Stimulated activated CD8-positive, alpha-beta memory T cell treated with anti-CD3 and anti-CD28 coated beads, Interleukin-15, amount 100 ng/mL, for 24 hours (primary cell): Measurements from ENCODE around the gene DHX57.

Source experiments
- DNase-seq: peaks from one replicate; pipeline ENCODE4 v3.0.0-alpha.2; 2020; ENCODE audit warnings: low read depth

Gene DHX57, protein sequence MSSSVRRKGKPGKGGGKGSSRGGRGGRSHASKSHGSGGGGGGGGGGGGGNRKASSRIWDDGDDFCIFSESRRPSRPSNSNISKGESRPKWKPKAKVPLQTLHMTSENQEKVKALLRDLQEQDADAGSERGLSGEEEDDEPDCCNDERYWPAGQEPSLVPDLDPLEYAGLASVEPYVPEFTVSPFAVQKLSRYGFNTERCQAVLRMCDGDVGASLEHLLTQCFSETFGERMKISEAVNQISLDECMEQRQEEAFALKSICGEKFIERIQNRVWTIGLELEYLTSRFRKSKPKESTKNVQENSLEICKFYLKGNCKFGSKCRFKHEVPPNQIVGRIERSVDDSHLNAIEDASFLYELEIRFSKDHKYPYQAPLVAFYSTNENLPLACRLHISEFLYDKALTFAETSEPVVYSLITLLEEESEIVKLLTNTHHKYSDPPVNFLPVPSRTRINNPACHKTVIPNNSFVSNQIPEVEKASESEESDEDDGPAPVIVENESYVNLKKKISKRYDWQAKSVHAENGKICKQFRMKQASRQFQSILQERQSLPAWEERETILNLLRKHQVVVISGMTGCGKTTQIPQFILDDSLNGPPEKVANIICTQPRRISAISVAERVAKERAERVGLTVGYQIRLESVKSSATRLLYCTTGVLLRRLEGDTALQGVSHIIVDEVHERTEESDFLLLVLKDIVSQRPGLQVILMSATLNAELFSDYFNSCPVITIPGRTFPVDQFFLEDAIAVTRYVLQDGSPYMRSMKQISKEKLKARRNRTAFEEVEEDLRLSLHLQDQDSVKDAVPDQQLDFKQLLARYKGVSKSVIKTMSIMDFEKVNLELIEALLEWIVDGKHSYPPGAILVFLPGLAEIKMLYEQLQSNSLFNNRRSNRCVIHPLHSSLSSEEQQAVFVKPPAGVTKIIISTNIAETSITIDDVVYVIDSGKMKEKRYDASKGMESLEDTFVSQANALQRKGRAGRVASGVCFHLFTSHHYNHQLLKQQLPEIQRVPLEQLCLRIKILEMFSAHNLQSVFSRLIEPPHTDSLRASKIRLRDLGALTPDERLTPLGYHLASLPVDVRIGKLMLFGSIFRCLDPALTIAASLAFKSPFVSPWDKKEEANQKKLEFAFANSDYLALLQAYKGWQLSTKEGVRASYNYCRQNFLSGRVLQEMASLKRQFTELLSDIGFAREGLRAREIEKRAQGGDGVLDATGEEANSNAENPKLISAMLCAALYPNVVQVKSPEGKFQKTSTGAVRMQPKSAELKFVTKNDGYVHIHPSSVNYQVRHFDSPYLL (N-terminal part only)

DNA sequence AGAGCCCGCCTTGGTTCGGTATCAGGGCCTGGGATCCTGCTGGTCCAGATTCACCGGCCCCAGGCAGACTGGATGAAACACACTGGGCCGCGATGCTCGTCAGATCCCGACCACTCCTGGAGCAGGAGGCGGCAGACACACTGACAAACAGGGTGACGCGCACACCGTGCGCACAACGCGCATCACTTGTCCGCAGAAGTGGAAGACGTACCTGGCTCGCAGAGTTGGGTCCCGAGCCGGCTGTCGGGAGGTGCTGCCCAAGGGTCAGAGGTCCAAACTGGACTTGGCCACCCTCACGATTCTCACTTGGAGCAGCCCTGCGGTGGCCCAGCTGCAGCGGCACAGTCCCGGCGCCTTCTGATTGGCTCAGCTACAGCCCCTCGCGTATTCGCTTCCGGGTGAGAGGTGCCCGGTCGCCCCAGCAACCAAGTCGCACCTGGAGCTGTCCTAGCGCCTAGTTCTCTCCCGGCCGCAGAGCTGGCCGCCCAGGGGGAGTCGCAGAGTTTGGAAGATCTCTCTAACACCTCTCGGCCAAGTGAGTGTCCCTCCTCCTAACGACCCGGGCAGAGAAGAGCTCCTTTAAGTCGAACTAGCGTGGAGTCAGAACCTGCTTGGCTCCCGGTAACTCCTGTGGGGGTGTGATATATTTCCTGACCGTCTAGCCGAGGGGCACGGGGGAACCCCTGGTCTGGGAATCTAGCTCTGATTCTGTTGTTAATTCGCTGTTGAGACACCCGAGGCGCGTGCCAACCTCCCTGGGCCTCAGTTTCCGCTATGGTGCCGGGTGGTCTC, at the start of gene DHX57, which contains the start of gene MORN2:
DHX57 (minus strand) TSS at position 359 of the 792 bp plus-strand sequence. CDS start 7,529 bp downstream, outside the sequence.
MORN2 (plus strand) TSS at position 401 of the 792 bp plus-strand sequence.
- peak; percentile 58 for DNase-seq

DNA sequence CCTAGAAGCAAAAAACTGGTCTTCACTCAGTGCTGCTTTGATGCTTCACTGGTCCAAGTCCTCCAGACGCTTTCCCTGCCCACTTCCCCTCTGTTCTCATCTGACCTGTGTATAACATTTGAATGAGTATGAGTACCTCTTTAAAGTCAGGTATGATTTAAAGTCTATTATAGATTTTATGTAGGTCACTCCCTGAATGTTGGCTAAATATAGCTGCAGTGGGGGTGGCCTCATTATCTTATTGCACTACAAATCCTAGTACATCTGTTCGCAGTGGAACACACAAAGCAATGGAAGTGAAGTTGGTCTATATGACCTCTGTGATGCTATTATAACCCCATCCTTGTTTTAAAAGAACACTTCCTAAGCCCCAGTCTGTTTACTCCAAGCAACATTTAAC, 47.2 kb upstream of the DHX57 start:
- no peak for DNase-seq

DNA sequence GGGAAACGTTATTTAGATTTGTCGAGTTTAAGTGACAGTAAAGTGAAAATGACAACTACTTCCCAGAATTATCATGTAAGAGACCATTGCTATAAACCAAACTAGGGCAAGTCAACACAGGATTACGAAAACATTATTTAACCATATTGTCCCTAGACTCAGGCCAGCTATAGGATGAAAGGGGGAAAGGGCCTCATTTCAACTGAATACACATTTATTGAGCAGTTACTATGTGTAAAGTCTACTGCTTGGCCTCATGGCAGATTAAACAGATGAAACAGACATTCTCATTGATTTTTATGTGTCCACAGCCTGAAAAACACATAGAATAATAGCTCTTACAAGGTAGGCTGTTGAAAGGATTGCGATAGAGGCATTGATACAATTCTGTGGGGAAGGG, 46.7 kb upstream of the DHX57 start:
- no peak for DNase-seq

DNA sequence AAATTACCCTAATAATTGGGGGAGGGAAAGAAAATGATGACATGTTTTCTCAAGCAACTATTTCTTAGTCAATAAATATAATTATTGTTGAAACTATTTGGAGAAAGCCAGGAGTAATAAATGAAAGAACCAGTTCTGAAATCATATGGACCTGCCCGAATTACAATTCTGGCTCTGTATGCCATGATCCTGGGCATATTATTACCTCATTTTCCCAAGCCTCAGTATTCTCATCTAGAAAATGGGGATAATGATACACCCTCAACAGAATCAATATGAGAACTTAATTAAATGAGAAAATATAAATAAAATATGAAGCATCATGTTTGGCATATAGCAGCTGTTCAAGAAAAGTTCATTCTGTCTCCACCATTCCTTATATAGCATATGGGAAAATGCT, 36.9 kb upstream of the DHX57 start:
- DNase-seq = no peak

DNA sequence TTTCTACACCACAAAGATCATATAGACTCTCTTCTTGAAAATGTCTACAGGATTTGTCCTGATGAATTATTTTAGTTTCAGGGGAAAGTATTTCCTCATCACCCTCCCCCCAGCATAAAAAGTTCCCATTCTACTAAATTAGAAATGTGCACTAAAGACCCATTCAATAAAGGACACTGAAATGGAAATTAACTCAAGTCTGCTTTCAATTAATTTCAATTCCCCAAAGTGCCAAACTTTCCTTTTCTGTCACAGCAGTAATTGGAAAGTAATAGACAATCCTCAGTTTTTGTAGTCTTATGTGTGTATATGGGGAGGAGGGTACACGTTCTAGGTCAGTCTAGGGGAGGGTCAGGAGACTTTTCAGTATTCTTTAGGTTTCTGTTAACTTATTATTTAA, 35.5 kb upstream of the DHX57 start:
- DNase-seq = no peak

DNA sequence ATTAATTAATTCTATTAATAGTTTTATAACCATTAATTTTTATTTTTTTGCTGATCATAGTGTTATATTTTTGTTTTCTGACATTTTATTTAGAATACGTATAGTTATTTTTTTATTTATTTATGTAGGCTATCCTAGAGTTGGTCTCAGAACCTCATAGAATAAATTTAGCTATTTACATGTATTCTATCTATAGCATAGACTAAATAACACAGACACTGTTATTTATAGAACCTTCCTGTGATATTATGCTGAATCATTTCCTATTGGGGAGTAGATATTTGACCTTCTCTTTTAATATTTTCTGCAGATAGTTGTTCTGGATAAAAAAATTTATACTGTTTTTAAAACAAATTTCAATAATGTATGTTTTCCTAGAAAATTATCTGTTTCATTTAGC, 34.1 kb upstream of the DHX57 start:
- DNase-seq = no peak

DNA sequence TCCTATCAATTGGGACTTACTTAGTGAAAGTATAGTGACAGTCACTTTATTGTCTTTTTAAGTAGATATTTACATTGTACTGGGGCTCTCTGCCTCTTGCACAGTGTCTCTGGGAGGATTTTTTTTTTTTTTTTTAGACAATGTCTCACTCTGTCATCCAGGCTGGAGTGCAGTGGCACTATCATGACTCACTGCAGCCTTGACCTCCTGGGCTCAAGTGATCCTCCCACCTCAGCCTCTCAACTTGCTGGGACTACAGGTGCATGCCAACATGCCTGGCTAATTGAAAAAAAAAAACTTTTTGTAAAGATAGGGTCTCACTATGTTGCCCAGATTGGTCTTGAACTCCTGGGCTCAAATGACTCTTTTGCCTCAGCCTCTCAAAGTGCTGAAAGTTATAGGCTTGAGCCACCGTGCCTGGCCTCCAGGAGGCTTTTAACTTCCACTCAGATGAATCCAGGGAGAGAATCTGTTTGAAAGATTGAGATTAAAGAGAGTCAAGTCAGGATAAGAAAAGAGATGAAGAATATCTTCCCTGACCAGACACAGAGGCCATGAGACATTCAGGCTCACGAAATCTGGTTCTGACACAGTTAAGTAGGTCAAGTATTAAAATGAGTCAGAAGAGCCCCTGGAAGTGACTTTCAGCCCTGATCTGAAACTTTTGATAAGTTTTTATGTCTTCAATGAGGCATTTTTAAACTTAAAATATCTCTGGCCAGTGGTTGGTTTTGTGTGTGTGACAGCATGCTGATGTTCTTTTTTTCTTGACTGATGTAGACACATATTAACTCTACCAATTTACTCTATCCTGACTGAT, 32.2 kb upstream of the DHX57 start:
- no peak for DNase-seq

DNA sequence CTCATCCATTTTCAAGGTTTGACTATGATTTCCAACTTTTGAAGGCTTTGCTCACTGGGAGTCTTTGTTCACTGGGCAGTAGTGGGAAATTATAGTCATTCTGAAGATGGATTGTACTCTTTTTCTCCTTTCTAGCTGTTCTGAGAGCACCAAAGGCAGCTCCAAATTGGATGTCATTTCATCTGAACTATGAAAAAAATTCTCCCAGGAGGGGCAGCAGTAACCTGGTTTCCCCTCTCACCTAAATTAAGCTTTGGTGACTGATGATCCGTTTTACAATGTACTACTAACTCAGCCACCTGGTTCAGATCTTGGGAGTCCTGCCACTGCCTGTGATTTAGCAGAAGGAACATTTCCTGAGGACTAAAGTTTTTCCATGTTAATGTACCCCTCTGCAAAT, 31.5 kb upstream of the DHX57 start:
- DNase-seq = no peak

DNA sequence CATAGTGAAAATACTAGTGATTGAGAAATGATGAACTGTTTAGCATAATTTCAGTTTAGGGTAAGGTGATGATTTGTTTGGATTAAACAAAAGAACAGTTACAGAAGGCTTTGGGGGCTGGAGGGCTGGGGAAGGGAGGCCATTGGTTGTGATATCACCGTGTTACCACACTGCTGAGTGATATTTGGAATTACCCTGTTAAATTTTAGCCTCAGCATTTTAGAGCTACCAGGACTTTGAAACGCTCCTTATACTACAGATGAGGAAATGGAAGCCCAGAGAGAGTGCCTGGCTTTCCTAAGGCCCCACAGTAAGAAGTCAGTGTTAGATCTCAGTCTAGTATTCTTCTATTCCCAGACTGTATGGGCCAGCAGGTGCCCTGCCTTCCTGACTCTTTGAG, 29.5 kb upstream of the DHX57 start:
- DNase-seq = no peak

DNA sequence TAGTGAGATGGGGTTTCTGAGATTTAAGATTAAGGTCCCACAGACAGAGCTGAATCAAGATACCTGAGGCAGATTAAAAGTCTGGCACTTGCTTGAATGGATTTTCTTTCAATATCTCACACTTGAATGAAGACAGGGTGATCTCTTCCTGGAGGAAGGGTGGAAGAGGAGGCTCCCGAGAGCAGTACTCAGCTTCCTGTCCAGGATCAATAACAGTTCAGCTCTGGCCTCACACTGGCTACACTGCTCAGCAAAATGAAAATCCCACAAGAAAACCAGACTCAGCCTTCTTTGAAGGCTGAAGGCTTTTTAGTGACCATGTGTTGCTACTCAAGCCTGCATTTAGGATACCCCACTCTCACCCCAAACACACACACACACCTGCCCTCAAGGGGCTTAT, 25.0 kb upstream of the DHX57 start:
- DNase-seq = no peak

DNA sequence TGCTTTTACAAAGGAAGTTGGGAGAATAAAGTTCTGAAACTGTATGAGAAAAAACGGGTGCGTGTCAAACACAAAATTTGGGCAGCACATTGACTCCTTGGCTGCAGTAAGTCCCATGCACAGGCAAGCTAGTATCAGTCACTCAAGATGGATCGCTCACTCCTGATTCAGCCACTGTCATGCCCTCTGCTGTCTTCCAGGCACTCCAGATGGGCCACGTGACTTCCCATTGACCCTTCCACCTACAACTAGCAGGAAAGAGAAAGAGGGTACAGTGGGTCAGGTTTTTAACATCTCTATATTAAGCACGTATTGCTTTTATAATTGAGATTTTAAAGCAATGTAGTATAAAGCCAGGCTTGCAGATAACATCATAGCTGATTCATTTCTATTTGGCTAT, 22.5 kb upstream of the DHX57 start:
- DNase-seq = no peak

DNA sequence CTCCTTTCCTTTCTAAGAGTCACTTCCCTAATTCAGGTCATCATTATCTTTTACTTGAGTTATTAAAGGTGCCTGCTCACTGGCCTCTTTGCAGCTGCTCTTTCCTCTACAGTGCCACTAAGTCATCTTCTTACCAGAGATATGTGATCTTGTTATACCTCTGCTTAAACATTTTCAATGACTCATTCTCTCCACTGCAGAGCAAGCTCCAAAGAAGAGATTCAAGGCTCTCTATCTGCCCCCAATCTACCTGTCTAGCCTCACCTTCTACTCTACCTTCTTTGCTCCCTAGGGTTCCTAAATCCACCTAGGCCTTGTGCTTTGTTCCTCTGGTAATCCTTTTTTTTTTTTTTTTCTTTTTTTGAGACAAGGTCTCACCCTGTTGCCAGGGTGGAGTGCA, 17.1 kb upstream of the DHX57 start:
- no peak for DNase-seq

DNA sequence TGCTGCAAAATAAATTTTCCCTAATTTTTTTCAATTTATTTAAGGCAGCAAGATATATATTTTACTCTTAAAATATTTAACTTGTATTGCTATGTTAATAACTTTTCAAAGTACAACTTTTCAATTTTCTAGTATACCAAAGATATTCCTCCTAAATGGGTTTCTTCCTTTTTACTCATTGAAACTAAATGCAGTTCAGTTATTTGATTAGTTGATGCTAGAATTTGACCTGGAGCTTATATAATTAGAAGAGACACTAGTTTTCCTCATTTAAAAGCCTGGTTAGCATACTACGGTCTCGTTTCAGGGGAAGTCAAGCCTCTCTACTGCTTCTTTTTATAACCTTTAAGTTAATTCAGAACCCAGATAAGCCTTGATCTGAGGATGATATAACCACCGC, 13.8 kb upstream of the DHX57 start, which contains the start of gene ARHGEF33:
ARHGEF33 (plus strand) TSS at position 301 of the 400 bp plus-strand sequence. CDS start 29,573 bp downstream, outside the sequence.
- DNase-seq = no peak

DNA sequence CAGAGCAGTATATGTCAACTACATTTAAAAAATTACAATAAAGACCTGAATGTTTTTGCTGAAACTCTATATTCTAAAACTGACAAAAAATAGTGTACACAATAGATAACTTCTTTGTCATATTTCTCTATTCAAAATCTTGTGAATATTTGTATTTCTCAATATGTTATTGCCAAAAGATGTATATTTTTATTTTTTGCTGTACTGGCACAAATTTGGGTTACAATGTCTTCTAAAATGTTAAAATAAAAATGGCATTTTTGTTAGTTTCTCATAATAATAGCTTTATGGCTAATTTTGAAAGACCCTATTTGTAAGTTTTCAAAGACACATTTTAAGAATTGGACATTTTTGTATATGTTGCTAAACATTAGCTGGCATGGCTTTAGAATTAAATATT, 13.3 kb upstream of the DHX57 start:
- DNase-seq = no peak

DNA sequence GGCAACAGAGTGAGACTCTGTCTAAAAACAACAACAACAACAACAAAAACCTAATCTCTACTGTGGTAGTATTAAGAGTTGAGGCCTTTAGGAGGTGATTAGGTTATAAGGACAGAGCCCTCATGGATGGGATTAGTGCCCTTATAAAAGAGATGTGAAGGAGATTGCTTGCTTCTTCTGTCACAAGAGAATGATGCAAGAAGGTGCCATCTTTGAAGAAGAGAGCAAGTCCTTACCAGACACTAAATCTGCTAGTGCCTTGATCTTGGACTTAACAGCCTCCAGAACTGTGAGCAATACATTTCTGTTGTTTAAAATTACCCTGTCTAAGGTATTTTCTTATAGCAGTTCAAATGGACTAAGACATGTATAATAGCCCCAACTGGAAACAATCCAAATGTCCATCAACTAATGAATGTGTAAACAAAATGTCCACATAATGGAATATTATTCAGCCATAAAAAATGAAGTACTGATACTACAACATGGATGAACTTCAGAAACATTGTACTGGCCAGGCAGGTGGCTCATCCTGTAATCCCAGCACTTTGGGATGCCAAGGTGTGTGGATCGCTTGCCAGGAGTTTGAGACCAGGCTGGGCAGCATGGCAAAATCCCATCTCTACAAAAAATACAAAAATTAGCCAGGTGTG, 12.3 kb upstream of the DHX57 start:
- DNase-seq = no peak

DNA sequence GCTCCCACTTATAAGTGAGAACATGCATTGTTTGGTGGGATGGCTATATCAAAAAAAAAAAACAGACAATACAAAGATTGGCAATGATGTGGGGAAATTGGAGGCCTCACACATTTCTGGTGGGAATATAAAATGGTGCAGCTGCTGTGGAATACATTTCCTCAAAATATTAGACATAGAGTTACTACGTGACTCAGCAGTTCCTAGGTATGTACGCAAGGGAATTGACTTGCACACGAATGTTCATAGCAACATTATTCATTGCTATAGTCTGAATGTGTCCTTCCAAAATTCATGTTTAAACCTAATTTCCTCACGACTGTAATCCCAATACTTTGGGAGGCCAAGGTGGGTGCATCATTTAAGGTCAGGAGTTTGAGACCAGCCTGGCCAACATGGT, 11.6 kb upstream of the DHX57 start:
- no peak for DNase-seq

DNA sequence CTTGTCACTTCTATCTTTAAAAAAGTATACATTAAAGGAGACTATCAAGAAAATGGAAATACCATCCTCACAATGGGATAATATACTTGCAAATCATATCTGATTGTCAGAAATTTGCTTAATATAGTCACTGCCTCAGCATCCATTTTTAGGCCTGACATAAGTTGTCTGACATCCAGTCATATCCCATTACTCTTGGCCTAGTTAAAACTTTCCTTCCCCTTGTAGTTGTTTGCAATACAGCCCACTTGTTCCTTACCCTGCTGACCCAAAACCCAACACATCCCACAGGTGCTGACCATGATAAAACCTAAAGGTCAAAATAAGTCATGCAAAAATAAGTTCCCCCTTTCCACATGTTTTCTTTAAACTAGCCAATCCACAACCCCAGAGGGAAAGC, 10.3 kb upstream of the DHX57 start:
- no peak for DNase-seq

DNA sequence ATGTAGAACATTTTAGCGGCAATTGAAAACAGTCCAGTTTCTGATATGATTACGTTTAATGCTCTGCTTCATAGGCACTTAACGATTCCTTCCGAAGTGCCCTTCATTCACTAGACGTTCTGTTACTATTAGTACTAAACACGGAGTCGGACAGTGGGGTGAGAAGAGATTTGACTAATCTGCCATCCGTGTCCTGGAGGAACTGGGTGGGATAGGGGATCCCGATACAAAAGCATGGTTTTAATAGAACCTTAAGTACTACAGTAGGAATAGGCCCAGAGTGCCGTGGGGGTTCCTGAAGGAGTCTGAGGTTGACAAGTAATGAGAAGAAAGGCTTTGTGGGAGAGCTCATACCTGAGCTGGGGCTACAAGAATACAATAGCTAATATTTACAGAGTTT, 673 bp upstream of the DHX57 start:
- no peak for DNase-seq

DNA sequence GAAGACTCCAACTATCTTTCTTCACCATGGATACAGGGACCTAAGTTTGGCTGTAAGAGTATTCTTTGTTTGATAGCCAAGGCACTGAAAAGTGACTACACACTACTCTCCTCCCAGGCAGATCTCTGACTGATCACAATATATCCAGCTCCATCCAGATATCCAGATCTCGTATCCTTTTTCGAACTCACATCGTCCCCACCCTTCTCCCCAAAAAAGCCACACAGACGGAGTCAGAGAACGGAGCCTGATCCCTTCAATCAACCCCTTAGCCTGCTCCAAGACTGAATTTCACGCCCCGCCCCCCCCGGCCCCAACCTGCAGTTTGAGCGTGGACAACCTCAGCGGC, 533 bp downstream of the DHX57 start:
- DNase-seq = no peak

DNA sequence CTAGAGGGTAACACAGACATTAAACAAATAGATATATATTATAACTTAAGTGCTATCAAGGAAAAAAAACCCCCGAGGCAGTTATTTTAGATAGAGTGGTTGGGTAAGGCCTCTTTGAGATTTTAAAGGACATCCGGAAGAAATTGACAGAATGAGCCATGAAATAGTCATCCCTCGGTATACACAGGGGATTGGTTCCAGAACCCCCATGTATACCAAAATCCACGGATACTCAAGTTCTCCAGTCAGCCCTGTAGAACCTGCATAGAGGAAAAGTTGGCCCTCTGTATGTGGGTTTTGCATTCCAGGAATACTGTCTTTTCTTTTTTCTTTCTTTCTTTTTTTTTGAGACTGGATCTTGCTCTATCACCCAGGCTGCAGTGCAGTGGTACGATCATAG, 2.0 kb downstream of the DHX57 start:
- DNase-seq = no peak
